Measurements from ENCODE around the gene FAM20A.

The FAM20A gene

GRCh38 chr17:68623811-68624210 lies 22.6 kb upstream of the FAM20A start:
- CTCF ChIA-PET = interaction anchor here (0.6 to 2.4 kb wide), 2 partner anchors 10 to 100 kb away, joined by 4 to 18 read pairs; no protein-coding TSS in a partner anchor

DNA sequence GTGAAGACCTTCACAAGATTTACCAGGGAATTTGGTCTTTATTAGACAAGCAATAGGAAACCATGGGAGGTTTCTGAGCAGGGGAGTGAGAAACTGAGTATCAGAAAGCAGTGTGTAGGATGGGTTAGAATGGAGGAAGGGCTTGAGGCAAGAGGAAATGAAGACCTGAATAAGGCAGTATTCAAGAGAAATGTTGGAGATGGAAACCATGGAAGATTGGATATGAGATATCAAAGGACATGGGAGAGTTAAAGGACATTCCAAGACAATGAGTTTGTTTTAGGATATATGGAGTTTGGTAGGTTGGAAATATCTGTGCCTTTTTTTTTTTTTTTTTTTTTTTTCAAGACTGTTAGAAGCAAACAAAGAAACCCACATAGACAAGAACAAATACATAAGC lies 21.3 kb upstream of the FAM20A start:
- 0 out of 2 replicates have a peak, but pooled peaks cover under 1% of the 10 kb centered on the region for H3K4me1 ChIP-seq (ENCODE audit: control insufficient read depth, insufficient read depth, low read length)
- ChIA-PET CTCF (interaction anchor here (1.2 to 2.4 kb wide), 2 partner anchors 9 to 11 kb away, joined by 3 to 18 read pairs; no protein-coding TSS in a partner anchor), POLR2A (interaction anchor here (0.6 kb wide), 1 partner anchor 978 kb away, joined by 3 read pairs; no protein-coding TSS in a partner anchor)
- no peaks in the 10 kb centered on the region for H3K9me3 ChIP-seq (ENCODE audit: control insufficient read depth, insufficient read depth, low read depth, low read length)
- H3K4me3 ChIP-seq (ENCODE audit: low read depth, low read length) = no peak overlapping the region
- TF ChIP-seq ZSCAN16 (tag by site-specific recombination; IDR thresholded peaks at IDR 0.05) = no peak
- TF ChIP-seq PRDM1 (tag by site-specific recombination; IDR thresholded peaks at IDR 0.05) = no peak
- no peak for TF ChIP-seq ZNF223 (tag by site-specific recombination; IDR thresholded peaks at IDR 0.05)
- no peak for TF ChIP-seq ZNF169 (tag by site-specific recombination; IDR thresholded peaks at IDR 0.05)
- TF ChIP-seq ZNF580 (tag by site-specific recombination; IDR thresholded peaks at IDR 0.05) = no peak
- TF ChIP-seq TRIM28 (IDR thresholded peaks at IDR 0.05; ENCODE audit: borderline replicate concordance, low read length) = no peak
- TF ChIP-seq, protein P1, sequence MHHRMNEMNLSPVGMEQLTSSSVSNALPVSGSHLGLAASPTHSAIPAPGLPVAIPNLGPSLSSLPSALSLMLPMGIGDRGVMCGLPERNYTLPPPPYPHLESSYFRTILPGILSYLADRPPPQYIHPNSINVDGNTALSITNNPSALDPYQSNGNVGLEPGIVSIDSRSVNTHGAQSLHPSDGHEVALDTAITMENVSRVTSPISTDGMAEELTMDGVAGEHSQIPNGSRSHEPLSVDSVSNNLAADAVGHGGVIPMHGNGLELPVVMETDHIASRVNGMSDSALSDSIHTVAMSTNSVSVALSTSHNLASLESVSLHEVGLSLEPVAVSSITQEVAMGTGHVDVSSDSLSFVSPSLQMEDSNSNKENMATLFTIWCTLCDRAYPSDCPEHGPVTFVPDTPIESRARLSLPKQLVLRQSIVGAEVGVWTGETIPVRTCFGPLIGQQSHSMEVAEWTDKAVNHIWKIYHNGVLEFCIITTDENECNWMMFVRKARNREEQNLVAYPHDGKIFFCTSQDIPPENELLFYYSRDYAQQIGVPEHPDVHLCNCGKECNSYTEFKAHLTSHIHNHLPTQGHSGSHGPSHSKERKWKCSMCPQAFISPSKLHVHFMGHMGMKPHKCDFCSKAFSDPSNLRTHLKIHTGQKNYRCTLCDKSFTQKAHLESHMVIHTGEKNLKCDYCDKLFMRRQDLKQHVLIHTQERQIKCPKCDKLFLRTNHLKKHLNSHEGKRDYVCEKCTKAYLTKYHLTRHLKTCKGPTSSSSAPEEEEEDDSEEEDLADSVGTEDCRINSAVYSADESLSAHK (tag by site-specific recombination; IDR thresholded peaks at IDR 0.05) = no peak
- TF ChIP-seq, protein P2, sequence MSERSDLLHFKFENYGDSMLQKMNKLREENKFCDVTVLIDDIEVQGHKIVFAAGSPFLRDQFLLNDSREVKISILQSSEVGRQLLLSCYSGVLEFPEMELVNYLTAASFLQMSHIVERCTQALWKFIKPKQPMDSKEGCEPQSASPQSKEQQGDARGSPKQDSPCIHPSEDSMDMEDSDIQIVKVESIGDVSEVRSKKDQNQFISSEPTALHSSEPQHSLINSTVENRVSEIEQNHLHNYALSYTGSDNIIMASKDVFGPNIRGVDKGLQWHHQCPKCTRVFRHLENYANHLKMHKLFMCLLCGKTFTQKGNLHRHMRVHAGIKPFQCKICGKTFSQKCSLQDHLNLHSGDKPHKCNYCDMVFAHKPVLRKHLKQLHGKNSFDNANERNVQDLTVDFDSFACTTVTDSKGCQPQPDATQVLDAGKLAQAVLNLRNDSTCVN (tag by site-specific recombination; optimal IDR thresholded peaks at IDR 0.05) = no peak
- TF ChIP-seq, protein P3, sequence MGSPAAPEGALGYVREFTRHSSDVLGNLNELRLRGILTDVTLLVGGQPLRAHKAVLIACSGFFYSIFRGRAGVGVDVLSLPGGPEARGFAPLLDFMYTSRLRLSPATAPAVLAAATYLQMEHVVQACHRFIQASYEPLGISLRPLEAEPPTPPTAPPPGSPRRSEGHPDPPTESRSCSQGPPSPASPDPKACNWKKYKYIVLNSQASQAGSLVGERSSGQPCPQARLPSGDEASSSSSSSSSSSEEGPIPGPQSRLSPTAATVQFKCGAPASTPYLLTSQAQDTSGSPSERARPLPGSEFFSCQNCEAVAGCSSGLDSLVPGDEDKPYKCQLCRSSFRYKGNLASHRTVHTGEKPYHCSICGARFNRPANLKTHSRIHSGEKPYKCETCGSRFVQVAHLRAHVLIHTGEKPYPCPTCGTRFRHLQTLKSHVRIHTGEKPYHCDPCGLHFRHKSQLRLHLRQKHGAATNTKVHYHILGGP (tag by site-specific recombination; IDR thresholded peaks at IDR 0.05) = no peak
- TF ChIP-seq ZNF677 (tag by site-specific recombination; IDR thresholded peaks at IDR 0.05) = no peak
- no peak for TF ChIP-seq BCL11B (tag by site-specific recombination; IDR thresholded peaks at IDR 0.05; ENCODE audit: low read depth)
- TF ChIP-seq ZNF214 (tag by site-specific recombination; IDR thresholded peaks at IDR 0.05; ENCODE audit: borderline replicate concordance) = no peak
- no peak for TF ChIP-seq ZNF785 (tag by site-specific recombination; IDR thresholded peaks at IDR 0.05)
- no peaks in the 10 kb centered on the region for H3K36me3 ChIP-seq (ENCODE audit: control insufficient read depth in 2 of 2, insufficient read depth in 1 of 2, low read length in 2 of 2)
- no peak overlapping the region for H3K27ac ChIP-seq (ENCODE audit: extremely low read depth, low read depth, low read length)

More at GRCh38 chr17:68623811-68624210, 22.6 kb upstream of the FAM20A start:
- Histone ChIP-seq H3K4me3 (ENCODE audit: low read depth, low read length) (no peak overlapping the region), H3K9me3 (ENCODE audit: control insufficient read depth, insufficient read depth, low read depth, low read length) (no peaks in the 10 kb centered on the region), H3K4me1 (ENCODE audit: control insufficient read depth, insufficient read depth, low read length) (0 out of 2 replicates have a peak, but pooled peaks cover 4% of the 10 kb centered on the region), H3K27ac (ENCODE audit: extremely low read depth, low read depth, low read length) (no peak overlapping the region), H3K36me3 (ENCODE audit: control insufficient read depth in 2 of 2, insufficient read depth in 1 of 2, low read length in 2 of 2) (no peaks in the 10 kb centered on the region)
- POLR2A ChIA-PET = no interaction called here
- no peak for TF ChIP-seq ATF2 (tag by site-specific recombination; IDR thresholded peaks at IDR 0.05; ENCODE audit: low read depth)
- TF ChIP-seq, protein P4, sequence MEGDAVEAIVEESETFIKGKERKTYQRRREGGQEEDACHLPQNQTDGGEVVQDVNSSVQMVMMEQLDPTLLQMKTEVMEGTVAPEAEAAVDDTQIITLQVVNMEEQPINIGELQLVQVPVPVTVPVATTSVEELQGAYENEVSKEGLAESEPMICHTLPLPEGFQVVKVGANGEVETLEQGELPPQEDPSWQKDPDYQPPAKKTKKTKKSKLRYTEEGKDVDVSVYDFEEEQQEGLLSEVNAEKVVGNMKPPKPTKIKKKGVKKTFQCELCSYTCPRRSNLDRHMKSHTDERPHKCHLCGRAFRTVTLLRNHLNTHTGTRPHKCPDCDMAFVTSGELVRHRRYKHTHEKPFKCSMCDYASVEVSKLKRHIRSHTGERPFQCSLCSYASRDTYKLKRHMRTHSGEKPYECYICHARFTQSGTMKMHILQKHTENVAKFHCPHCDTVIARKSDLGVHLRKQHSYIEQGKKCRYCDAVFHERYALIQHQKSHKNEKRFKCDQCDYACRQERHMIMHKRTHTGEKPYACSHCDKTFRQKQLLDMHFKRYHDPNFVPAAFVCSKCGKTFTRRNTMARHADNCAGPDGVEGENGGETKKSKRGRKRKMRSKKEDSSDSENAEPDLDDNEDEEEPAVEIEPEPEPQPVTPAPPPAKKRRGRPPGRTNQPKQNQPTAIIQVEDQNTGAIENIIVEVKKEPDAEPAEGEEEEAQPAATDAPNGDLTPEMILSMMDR (tag by site-specific recombination; IDR thresholded peaks at IDR 0.05) = no peak
- no peak for TF ChIP-seq ZNF600 (tag by site-specific recombination; IDR thresholded peaks at IDR 0.05)
- TF ChIP-seq, protein P5, sequence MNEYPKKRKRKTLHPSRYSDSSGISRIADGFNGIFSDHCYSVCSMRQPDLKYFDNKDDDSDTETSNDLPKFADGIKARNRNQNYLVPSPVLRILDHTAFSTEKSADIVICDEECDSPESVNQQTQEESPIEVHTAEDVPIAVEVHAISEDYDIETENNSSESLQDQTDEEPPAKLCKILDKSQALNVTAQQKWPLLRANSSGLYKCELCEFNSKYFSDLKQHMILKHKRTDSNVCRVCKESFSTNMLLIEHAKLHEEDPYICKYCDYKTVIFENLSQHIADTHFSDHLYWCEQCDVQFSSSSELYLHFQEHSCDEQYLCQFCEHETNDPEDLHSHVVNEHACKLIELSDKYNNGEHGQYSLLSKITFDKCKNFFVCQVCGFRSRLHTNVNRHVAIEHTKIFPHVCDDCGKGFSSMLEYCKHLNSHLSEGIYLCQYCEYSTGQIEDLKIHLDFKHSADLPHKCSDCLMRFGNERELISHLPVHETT (tag by site-specific recombination; IDR thresholded peaks at IDR 0.05) = no peak

Measured in HEK293 (cell line).